ENCODE results near the gene DOHH.

Gene DOHH

DNA sequence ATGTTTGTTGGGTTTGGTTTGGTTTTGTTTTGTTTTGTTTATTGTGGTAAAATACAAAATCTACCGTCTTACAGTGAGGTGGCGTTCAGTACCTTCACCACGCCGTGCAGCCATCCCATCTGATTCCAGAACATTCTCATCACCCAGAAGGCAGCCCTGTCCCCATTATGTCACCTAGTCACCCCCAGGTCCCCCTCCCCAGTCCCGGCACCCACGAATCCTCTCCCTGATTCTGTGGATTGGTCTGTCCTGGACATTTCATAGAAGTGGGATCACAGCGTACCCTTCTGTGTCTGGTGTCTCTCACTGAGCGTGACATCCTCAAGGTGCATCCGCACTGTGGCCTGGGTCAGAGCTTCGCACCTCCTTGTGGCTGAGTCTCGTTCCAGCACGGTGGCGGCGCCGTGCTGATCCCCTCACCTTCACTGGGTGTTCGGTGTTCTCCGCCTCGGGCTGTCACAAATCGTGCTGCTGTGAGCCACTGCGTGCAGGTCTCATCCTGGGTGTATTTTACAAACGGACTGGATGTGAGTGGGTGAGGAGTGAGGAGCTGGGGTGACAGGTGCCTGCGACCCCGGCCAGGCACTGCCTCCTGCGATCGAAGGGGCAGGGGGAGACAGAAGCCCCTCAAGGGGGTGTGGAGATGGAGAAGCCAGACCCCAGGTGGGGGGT, 37.9 kb upstream of the DOHH start:
- no peaks in the 10 kb centered on the region for H3K9me3 Mint-ChIP-seq
- DNase-seq (no peak), ATAC-seq (replicated peaks) (peak in 1 of 2 donors; percentile 3)
- H3K4me3 Mint-ChIP-seq: peak overlapping the region in 1 of 2 donors; percentile 29
- peaks cover 12 to 16% of the 10 kb centered on the region in 2 donors for H3K4me1 Mint-ChIP-seq
- peak overlapping the region; percentile 74 for H3K27ac Mint-ChIP-seq
- H3K36me3 Mint-ChIP-seq: peaks cover 40 to 51% of the 10 kb centered on the region in 2 donors
- no peaks in the 10 kb centered on the region for H3K27me3 Mint-ChIP-seq

DNA sequence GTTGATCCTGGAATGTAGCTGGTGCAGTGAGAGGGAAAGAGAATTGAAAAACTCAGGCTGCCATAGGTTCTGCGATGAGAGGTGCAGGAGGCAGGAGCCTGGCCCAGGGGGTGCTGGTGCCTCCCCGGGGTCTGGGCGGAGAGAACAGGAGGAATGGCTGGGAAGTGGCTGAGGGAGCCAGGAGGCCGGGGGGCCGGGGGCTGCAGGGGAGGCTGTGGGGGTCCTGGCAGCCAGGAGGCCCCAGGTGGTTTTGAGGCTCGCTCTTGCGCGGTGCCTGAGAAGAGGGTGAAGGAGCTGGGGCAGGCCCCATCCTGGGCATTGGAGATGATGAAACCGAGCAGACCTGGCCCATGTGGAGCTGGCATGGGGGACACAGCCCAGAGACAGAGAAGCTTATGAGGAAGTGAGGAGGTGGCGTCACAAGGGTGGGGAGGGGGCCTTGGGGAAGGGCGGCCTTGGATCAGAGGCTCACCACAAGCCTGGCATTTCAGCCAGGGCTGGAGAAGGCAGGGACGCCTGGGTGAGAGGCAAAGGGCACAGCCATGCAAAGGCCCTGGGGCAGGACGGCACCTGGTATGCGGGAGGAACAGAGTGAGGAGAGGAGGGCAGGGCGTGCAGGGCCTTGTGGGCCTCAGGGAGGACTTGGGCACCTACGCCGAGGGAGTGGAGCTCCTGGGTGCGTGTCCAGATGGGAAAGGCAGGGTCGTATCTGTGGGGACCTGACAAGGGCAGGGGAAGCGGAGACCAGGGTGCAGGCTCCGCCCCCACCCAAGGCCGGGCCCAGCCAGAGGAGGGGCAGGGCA, 37.2 kb upstream of the DOHH start:
- H3K9me3 Mint-ChIP-seq: no peaks in the 10 kb centered on the region
- peak overlapping the region; percentile 74 for H3K27ac Mint-ChIP-seq
- peaks cover 43 to 55% of the 10 kb centered on the region in 2 donors for H3K36me3 Mint-ChIP-seq
- peak overlapping the region; percentile 29 to 31 for H3K4me3 Mint-ChIP-seq
- peak; percentile 24 to 27 for ATAC-seq (replicated peaks)
- peaks cover 12 to 16% of the 10 kb centered on the region in 2 donors for H3K4me1 Mint-ChIP-seq
- H3K27me3 Mint-ChIP-seq: no peaks in the 10 kb centered on the region
- DNase-seq: no peak

DNA sequence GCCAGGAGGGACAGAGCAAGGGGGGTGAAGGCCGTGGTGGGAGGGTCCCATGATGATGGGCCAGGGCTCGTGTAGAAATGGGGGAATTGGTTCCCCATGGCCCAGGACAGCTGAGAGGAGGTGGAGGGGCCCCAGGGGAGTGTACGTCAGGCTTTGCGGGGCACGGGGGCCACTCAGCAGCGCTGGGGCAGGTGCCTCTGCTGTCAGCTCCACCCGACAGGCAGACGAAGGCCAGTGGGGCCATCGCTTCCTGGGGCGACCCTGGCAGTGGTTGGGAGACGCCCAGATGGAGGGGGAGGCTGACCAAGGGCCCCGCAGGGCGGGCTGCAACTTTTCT, 36.6 kb upstream of the DOHH start:
- DNase-seq (no peak), ATAC-seq (replicated peaks) (peak; percentile 7 to 15)
- peaks cover 12 to 16% of the 10 kb centered on the region in 2 donors for H3K4me1 Mint-ChIP-seq
- peak overlapping the region; percentile 74 for H3K27ac Mint-ChIP-seq
- H3K36me3 Mint-ChIP-seq: peaks cover 48 to 59% of the 10 kb centered on the region in 2 donors
- no peaks in the 10 kb centered on the region for H3K9me3 Mint-ChIP-seq
- no peaks in the 10 kb centered on the region for H3K27me3 Mint-ChIP-seq
- peak overlapping the region in 1 of 2 donors; percentile 31 for H3K4me3 Mint-ChIP-seq

- no peak overlapping the region for H3K4me3 Mint-ChIP-seq
- peaks cover 12 to 16% of the 10 kb centered on the region in 2 donors for H3K4me1 Mint-ChIP-seq
- peaks cover 48 to 59% of the 10 kb centered on the region in 2 donors for H3K36me3 Mint-ChIP-seq
- H3K27me3 Mint-ChIP-seq: no peaks in the 10 kb centered on the region
- peak overlapping the region; percentile 83 for H3K27ac Mint-ChIP-seq
- ATAC-seq (replicated peaks): peak in 1 of 2 donors; percentile 2
- no peak for DNase-seq
- H3K9me3 Mint-ChIP-seq: no peaks in the 10 kb centered on the region
Measured at GRCh38 chr19:3536429-3537100, 36.1 kb upstream of the DOHH start.

- H3K4me3 Mint-ChIP-seq: no peak overlapping the region
- DNase-seq (no peak), ATAC-seq (replicated peaks) (no peak)
- no peaks in the 10 kb centered on the region for H3K9me3 Mint-ChIP-seq
- H3K27ac Mint-ChIP-seq: peak overlapping the region; percentile 83
- peaks cover 12 to 16% of the 10 kb centered on the region in 2 donors for H3K4me1 Mint-ChIP-seq
- H3K36me3 Mint-ChIP-seq: peaks cover 53 to 65% of the 10 kb centered on the region in 2 donors
- H3K27me3 Mint-ChIP-seq: no peaks in the 10 kb centered on the region
Measured at GRCh38 chr19:3535981-3536380, 35.5 kb upstream of the DOHH start.

GRCh38 chr19:3535563-3535965, 35.1 kb upstream of the DOHH start:
- ATAC-seq (replicated peaks): no peak
- Mint-ChIP-seq H3K4me1 (peaks cover 12 to 16% of the 10 kb centered on the region in 2 donors), H3K4me3 (no peak overlapping the region), H3K9me3 (no peaks in the 10 kb centered on the region), H3K27me3 (no peaks in the 10 kb centered on the region), H3K36me3 (peaks cover 54 to 65% of the 10 kb centered on the region in 2 donors), H3K27ac (peak overlapping the region; percentile 51)
- DNase-seq: no peak

GRCh38 chr19:3535235-3535535, 34.7 kb upstream of the DOHH start:
- no peak for ATAC-seq (replicated peaks)
- no peaks in the 10 kb centered on the region for H3K27me3 Mint-ChIP-seq
- DNase-seq: no peak
- H3K4me1 Mint-ChIP-seq: peaks cover 12 to 16% of the 10 kb centered on the region in 2 donors
- peak overlapping the region; percentile 51 for H3K27ac Mint-ChIP-seq
- no peak overlapping the region for H3K4me3 Mint-ChIP-seq
- peaks cover 54 to 65% of the 10 kb centered on the region in 2 donors for H3K36me3 Mint-ChIP-seq
- no peaks in the 10 kb centered on the region for H3K9me3 Mint-ChIP-seq

GRCh38 chr19:3534375-3535234, 34.1 kb upstream of the DOHH start:
- Mint-ChIP-seq H3K9me3 (no peaks in the 10 kb centered on the region), H3K4me3 (no peak overlapping the region), H3K36me3 (peaks cover 51 to 62% of the 10 kb centered on the region in 2 donors), H3K4me1 (peaks cover 12 to 16% of the 10 kb centered on the region in 2 donors), H3K27me3 (no peaks in the 10 kb centered on the region), H3K27ac (peak overlapping the region; percentile 44)
- no peak for ATAC-seq (replicated peaks)
- DNase-seq: no peak

DNA sequence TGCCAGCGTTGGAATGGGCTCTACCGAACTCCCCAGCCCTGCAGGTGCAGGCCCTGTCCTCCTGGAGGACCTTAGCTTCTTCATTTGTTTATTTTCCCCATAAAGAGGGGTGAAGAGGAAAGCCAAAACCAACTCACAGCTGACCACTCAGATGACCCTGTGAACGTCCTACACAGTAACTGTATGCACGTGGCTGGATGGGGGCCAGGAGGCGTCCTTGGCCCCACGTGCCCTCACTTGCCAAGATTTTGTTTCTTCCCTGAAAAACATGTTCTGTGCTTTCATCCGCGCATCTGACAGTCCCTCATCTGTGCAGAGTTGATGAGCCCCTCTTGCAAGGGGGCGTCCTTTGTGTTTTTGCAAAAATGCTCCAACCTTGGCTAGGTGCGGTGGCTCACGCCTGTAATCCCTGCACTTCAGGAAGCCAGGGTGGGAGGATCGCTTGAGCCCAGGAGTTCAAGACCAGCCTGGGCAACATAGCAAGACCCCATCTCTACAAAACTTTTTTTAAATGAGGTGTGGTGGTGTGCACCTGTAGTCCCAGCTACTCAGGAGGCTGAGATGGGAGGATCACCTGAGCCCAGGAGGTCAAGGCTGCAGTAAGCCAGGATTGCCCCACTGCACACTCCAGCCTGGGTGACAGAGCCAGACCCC, 33.2 kb upstream of the DOHH start:
- H3K4me1 Mint-ChIP-seq: peaks cover 12 to 16% of the 10 kb centered on the region in 2 donors
- H3K9me3 Mint-ChIP-seq: no peaks in the 10 kb centered on the region
- no peak overlapping the region for H3K4me3 Mint-ChIP-seq
- H3K27ac Mint-ChIP-seq: no peak overlapping the region
- no peaks in the 10 kb centered on the region for H3K27me3 Mint-ChIP-seq
- no peak for DNase-seq
- no peak for ATAC-seq (replicated peaks)
- peaks cover 46 to 55% of the 10 kb centered on the region in 2 donors for H3K36me3 Mint-ChIP-seq

- Mint-ChIP-seq H3K9me3 (no peaks in the 10 kb centered on the region), H3K36me3 (peaks cover 40 to 48% of the 10 kb centered on the region in 2 donors), H3K4me1 (peaks cover 8 to 10% of the 10 kb centered on the region in 2 donors), H3K27me3 (no peaks in the 10 kb centered on the region), H3K27ac (no peak overlapping the region), H3K4me3 (no peak overlapping the region)
- DNase-seq (no peak), ATAC-seq (replicated peaks) (no peak)
Measured at GRCh38 chr19:3533033-3533432, 32.6 kb upstream of the DOHH start.

GRCh38 chr19:3532154-3532786, 31.8 kb upstream of the DOHH start:
- H3K27me3 Mint-ChIP-seq: no peaks in the 10 kb centered on the region
- H3K36me3 Mint-ChIP-seq: peaks cover 34 to 41% of the 10 kb centered on the region in 2 donors
- H3K4me1 Mint-ChIP-seq: peaks cover 2% of the 10 kb centered on the region in 2 donors
- no peaks in the 10 kb centered on the region for H3K9me3 Mint-ChIP-seq
- no peak overlapping the region for H3K4me3 Mint-ChIP-seq
- no peak for DNase-seq
- ATAC-seq (replicated peaks): no peak
- peak overlapping the region; percentile 84 for H3K27ac Mint-ChIP-seq

DNA sequence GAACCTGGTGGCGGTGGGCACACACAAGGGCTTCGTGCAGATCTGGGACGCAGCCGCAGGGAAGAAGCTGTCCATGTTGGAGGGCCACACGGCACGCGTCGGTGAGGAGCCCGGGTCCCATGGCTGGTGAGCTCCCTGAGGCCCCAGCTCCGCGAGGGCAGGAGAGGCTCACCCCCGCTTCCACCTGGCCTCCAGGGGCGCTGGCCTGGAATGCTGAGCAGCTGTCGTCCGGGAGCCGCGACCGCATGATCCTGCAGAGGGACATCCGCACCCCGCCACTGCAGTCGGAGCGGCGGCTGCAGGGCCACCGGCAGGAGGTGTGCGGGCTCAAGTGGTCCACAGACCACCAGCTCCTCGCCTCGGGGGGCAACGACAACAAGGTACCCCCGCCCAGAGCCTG, 31.2 kb upstream of the DOHH start:
- Mint-ChIP-seq H3K9me3 (no peaks in the 10 kb centered on the region), H3K27me3 (no peaks in the 10 kb centered on the region), H3K4me1 (peaks cover 0 to 2% of the 10 kb centered on the region in 2 donors), H3K36me3 (peaks cover 37 to 42% of the 10 kb centered on the region in 2 donors), H3K4me3 (no peak overlapping the region), H3K27ac (no peak overlapping the region)
- ATAC-seq (replicated peaks) (no peak), DNase-seq (no peak)

DNA sequence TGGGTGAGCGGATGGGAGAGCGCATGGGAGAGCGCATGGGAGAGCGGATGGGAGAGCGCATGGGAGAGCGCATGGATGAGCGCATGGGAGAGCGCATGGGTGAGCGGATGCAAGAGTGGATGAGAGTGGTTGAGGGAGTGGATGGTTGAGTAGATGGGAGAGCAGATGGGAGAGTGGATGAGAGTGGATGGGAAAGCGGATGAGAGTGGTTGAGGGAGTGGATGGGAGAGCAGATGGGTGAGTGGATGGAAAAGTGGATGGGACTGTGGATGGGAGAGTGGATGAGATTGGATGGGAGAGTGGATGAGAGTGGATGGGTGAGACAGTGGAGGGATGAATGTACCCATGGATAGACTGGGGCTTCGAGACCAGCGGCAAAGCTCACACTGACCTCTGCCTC, 29.9 kb upstream of the DOHH start:
- Mint-ChIP-seq H3K4me1 (no peaks in the 10 kb centered on the region), H3K4me3 (no peak overlapping the region), H3K9me3 (no peaks in the 10 kb centered on the region), H3K27me3 (no peaks in the 10 kb centered on the region), H3K27ac (no peak overlapping the region), H3K36me3 (peaks cover 32 to 36% of the 10 kb centered on the region in 2 donors)
- DNase-seq (no peak), ATAC-seq (replicated peaks) (no peak)
